MM.1S (cell line): ENCODE results near the gene ATP5F1E.
A peak's percentile ranks its signal among the peaks of the same experiment; 100 is the strongest.

ENCODE experiments used
- DNase-seq: peaks from one replicate; pipeline ENCODE4 v3.0.0-alpha.2; 2015
- H2AFZ ChIP-seq: fragments of 300-600 bp; sonication (generic); 2 replicates; pipeline ENCODE4 v1.6.0; 2016; ENCODE audit warnings: antibody characterized with exemption, low read length
- H3F3A ChIP-seq: fragments of 300-600 bp; sonication (generic); 2 replicates; pipeline ENCODE4 v1.6.1; 2016; ENCODE audit warnings: mild to moderate bottlenecking, antibody characterized with exemption, low read length, moderate library complexity, mixed read lengths; ENCODE audit not compliant: insufficient read depth
- H3K27ac ChIP-seq: fragments of 300-600 bp; sonication (generic); 2 replicates; pipeline ENCODE4 v1.5.1; 2016; ENCODE audit warnings: mild to moderate bottlenecking, low read length
- H3K27me3 ChIP-seq: fragments of 300-600 bp; sonication (generic); replicated peaks from 2 replicates; pipeline ENCODE4 v1.6.0; 2016; ENCODE audit warnings: low read length; ENCODE audit not compliant: insufficient read depth
- H3K36me3 ChIP-seq: fragments of 300-600 bp; sonication (generic); replicated peaks from 2 replicates; pipeline ENCODE4 v1.6.1; 2016; ENCODE audit warnings: mild to moderate bottlenecking, low read length, mixed read lengths; ENCODE audit not compliant: insufficient read depth
- H3K4me1 ChIP-seq: fragments of 300-600 bp; sonication (generic); 2 replicates; pipeline ENCODE4 v1.6.1; 2016; ENCODE audit warnings: low read length, mixed read lengths
- H3K4me2 ChIP-seq: fragments of 300-600 bp; sonication (generic); 2 replicates; pipeline ENCODE4 v1.6.0; 2016; ENCODE audit warnings: low read depth, low read length
- H3K4me3 ChIP-seq: fragments of 300-600 bp; sonication (generic); 2 replicates; pipeline ENCODE4 v1.5.1; 2016; ENCODE audit warnings: low read length, mixed read lengths
- H3K79me2 ChIP-seq: fragments of 300-600 bp; sonication (generic); 2 replicates; pipeline ENCODE4 v1.6.1; 2016; ENCODE audit warnings: mixed run types, low read length, mixed read lengths
- H3K9ac ChIP-seq: fragments of 300-600 bp; sonication (generic); 2 replicates; pipeline ENCODE4 v1.6.1; 2016; ENCODE audit warnings: low read length, mixed read lengths
- H3K9me2 ChIP-seq: fragments of 300-600 bp; sonication (generic); replicated peaks from 2 replicates; pipeline ENCODE4 v1.6.1; 2016; ENCODE audit warnings: mild to moderate bottlenecking, low read length, mixed read lengths; ENCODE audit not compliant: insufficient read depth
- H3K9me3 ChIP-seq: fragments of 300-600 bp; sonication (generic); replicated peaks from 2 replicates; pipeline ENCODE4 v1.6.1; 2016; ENCODE audit warnings: mild to moderate bottlenecking, low read length, mixed read lengths; ENCODE audit not compliant: insufficient read depth
- H4K20me1 ChIP-seq: fragments of 300-600 bp; sonication (generic); 2 replicates; pipeline ENCODE4 v1.6.1; 2016; ENCODE audit warnings: mild to moderate bottlenecking, low read length, moderate library complexity, mixed read lengths; ENCODE audit not compliant: insufficient read depth
- EZH2 ChIP-seq: fragments of 300-600 bp; sonication (generic); optimal IDR thresholded peaks from 2 replicates; pipeline ENCODE3; 2017; ENCODE audit warnings: low read depth, mild to moderate bottlenecking, antibody characterized with exemption, low read length, mixed read lengths
- EZH2phosphoT487 ChIP-seq: fragments of 300-600 bp; sonication (generic); IDR thresholded peaks from 2 replicates; pipeline ENCODE4 v1.6.1; 2018; ENCODE audit warnings: antibody characterized with exemption, low read length
- TF ChIP-seq, protein P1 (sequence below): fragments of 300-600 bp; sonication (generic); IDR thresholded peaks from 2 replicates; pipeline ENCODE4 v1.5.1; 2016; ENCODE audit warnings: antibody characterized with exemption, low read length, mixed read lengths

The ATP5F1E gene

GRCh38 chr20:58994390-58995159 is 37.6 kb downstream of the ATP5F1E start:
- Histone ChIP-seq H4K20me1 (no peaks in the 10 kb centered on the region), H3K4me2 (no peak overlapping the region; the same call in 1 of the 2 replicates), H3K4me3 (no peak overlapping the region), H3K36me3 (peaks cover 20% of the 10 kb centered on the region), H3K27me3 (no peaks in the 10 kb centered on the region), H3K79me2 (peaks cover 5% of the 10 kb centered on the region; the same call in 1 of the 2 replicates), H3F3A (peaks cover 19% of the 10 kb centered on the region), H3K4me1 (peaks cover 28% of the 10 kb centered on the region), H2AFZ (no peak overlapping the region), H3K9me2 (no peaks in the 10 kb centered on the region), H3K9me3 (no peaks in the 10 kb centered on the region), H3K27ac (peak overlapping the region; percentile 97; the same call in 1 of the 2 replicates), H3K9ac (no peak overlapping the region)
- no peak for TF ChIP-seq EZH2
- TF ChIP-seq, protein P1, sequence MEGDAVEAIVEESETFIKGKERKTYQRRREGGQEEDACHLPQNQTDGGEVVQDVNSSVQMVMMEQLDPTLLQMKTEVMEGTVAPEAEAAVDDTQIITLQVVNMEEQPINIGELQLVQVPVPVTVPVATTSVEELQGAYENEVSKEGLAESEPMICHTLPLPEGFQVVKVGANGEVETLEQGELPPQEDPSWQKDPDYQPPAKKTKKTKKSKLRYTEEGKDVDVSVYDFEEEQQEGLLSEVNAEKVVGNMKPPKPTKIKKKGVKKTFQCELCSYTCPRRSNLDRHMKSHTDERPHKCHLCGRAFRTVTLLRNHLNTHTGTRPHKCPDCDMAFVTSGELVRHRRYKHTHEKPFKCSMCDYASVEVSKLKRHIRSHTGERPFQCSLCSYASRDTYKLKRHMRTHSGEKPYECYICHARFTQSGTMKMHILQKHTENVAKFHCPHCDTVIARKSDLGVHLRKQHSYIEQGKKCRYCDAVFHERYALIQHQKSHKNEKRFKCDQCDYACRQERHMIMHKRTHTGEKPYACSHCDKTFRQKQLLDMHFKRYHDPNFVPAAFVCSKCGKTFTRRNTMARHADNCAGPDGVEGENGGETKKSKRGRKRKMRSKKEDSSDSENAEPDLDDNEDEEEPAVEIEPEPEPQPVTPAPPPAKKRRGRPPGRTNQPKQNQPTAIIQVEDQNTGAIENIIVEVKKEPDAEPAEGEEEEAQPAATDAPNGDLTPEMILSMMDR: no peak
- no peak for TF ChIP-seq EZH2phosphoT487
- DNase-seq: no peak

GRCh38 chr20:58993332-58994248 is 38.5 kb downstream of the ATP5F1E start:
- no peaks in the 10 kb centered on the region for H4K20me1 ChIP-seq
- H2AFZ ChIP-seq: no peak overlapping the region
- peak overlapping the region; percentile 66; the same call in 1 of the 2 replicates for H3K4me2 ChIP-seq
- H3K9me3 ChIP-seq: no peaks in the 10 kb centered on the region
- peak overlapping the region; percentile 97 for H3K27ac ChIP-seq
- H3K79me2 ChIP-seq: peaks cover 13% of the 10 kb centered on the region
- no peak for TF ChIP-seq EZH2
- no peak for TF ChIP-seq EZH2phosphoT487
- TF ChIP-seq, protein P1: no peak
- peak; percentile 89 for DNase-seq
- H3F3A ChIP-seq: peaks cover 19% of the 10 kb centered on the region
- H3K4me3 ChIP-seq: no peak overlapping the region
- peak overlapping the region; percentile 49 for H3K9ac ChIP-seq
- peaks cover 28% of the 10 kb centered on the region for H3K4me1 ChIP-seq
- no peaks in the 10 kb centered on the region for H3K27me3 ChIP-seq
- H3K36me3 ChIP-seq: peaks cover 29% of the 10 kb centered on the region
- no peaks in the 10 kb centered on the region for H3K9me2 ChIP-seq

DNA sequence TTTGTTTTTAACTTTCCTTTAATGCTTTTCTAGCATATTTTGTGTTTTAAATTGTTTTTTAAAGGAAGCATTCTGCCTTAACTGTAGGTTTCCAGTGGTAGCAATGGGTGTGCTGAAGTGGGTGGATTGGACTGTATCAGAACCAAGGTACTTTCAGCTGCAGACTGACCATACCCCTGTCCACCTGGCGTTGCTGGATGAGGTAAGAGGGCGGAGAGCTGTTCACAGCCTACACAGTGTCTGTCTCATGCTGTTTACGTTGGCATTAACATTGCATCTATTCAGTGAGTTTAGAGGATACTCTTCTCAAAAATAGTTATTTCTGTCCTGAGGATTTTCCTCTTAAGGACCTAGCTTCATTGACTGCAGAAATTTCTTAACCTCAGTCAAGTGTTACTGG is 39.2 kb downstream of the ATP5F1E start:
- TF ChIP-seq, protein P1: no peak
- TF ChIP-seq EZH2phosphoT487: no peak
- TF ChIP-seq EZH2: no peak
- H3K9me2 ChIP-seq: no peaks in the 10 kb centered on the region
- peak overlapping the region; percentile 33; the same call in 1 of the 2 replicates for H3K4me2 ChIP-seq
- H3K36me3 ChIP-seq: peaks cover 29% of the 10 kb centered on the region
- peaks cover 28% of the 10 kb centered on the region for H3K4me1 ChIP-seq
- peaks cover 20% of the 10 kb centered on the region for H3K79me2 ChIP-seq
- H3K27ac ChIP-seq: peak overlapping the region; percentile 97
- peak overlapping the region; percentile 12 for H3K9ac ChIP-seq
- H3K9me3 ChIP-seq: no peaks in the 10 kb centered on the region
- no peak overlapping the region for H2AFZ ChIP-seq
- H3K4me3 ChIP-seq: no peak overlapping the region
- peaks cover 19% of the 10 kb centered on the region for H3F3A ChIP-seq
- no peaks in the 10 kb centered on the region for H3K27me3 ChIP-seq
- no peak for DNase-seq
- no peaks in the 10 kb centered on the region for H4K20me1 ChIP-seq
